Ramos (cell line): ENCODE data around the gene OPN1SW.

ENCODE experiments used
- in situ Hi-C: fragments of 300-500 bp; cut with MboI; formaldehyde crosslinking; loops from one replicate; pipeline ENCODE4 v1.14.3; 2022; ENCODE audit warnings: low sequenced_read_pairs; ENCODE audit not compliant: unreplicated experiment

The OPN1SW gene

GRCh38 chr7:128775744-128776474, at the start of gene OPN1SW:
TSS of gene OPN1SW (minus strand) at chr7:128775794. CDS start at chr7:128775781, 13 bp downstream.
- in situ Hi-C loops: no loop called here

GRCh38 chr7:128821724-128822123, 46.1 kb upstream of the OPN1SW start:
- in situ Hi-C loops: no loop called here

GRCh38 chr7:128818694-128819093, 43.1 kb upstream of the OPN1SW start:
- in situ Hi-C loops: no loop called here

GRCh38 chr7:128815289-128815942, 39.8 kb upstream of the OPN1SW start:
- in situ Hi-C loops: no loop called here

- in situ Hi-C loops: no loop called here
Observed at GRCh38 chr7:128814499-128814898, 38.9 kb upstream of the OPN1SW start.

- in situ Hi-C loops: no loop called here
Observed at GRCh38 chr7:128812514-128813168, 37.0 kb upstream of the OPN1SW start.

GRCh38 chr7:128811631-128812430, 36.2 kb upstream of the OPN1SW start:
- in situ Hi-C loops: no loop called here

- in situ Hi-C loops: no loop called here
Observed at GRCh38 chr7:128810997-128811396, 35.4 kb upstream of the OPN1SW start.

- in situ Hi-C loops: no loop called here
Observed at GRCh38 chr7:128810473-128810872, 34.9 kb upstream of the OPN1SW start.

- in situ Hi-C loops: no loop called here
Observed at GRCh38 chr7:128809363-128809762, 33.8 kb upstream of the OPN1SW start.

GRCh38 chr7:128807191-128807590, 31.6 kb upstream of the OPN1SW start:
- in situ Hi-C loops: no loop called here

GRCh38 chr7:128805225-128805624, 29.6 kb upstream of the OPN1SW start:
- in situ Hi-C loops: no loop called here

GRCh38 chr7:128804484-128804883, 28.9 kb upstream of the OPN1SW start:
- in situ Hi-C loops: no loop called here

GRCh38 chr7:128801667-128802418, 26.2 kb upstream of the OPN1SW start:
- in situ Hi-C loops: no loop called here

- in situ Hi-C loops: no loop called here
Observed at GRCh38 chr7:128801003-128801402, 25.4 kb upstream of the OPN1SW start.

- in situ Hi-C loops: no loop called here
Observed at GRCh38 chr7:128800567-128800966, 25.0 kb upstream of the OPN1SW start.

GRCh38 chr7:128799451-128799850, 23.9 kb upstream of the OPN1SW start:
- in situ Hi-C loops: no loop called here

GRCh38 chr7:128796327-128796726, 20.7 kb upstream of the OPN1SW start:
- in situ Hi-C loops: no loop called here

GRCh38 chr7:128795129-128795528, 19.5 kb upstream of the OPN1SW start:
- in situ Hi-C loops: no loop called here

GRCh38 chr7:128794436-128794835, 18.8 kb upstream of the OPN1SW start:
- in situ Hi-C loops: no loop called here
